Measurements from ENCODE around the gene C9orf50. TPM values are rescaled to one million over a fixed set of nuclear protein-coding genes. Genes with fewer than 3 reads are reported as not detected.

C9orf50 gene
- polyA plus RNA-seq, 1 donor from 2014 or later = not detected

DNA sequence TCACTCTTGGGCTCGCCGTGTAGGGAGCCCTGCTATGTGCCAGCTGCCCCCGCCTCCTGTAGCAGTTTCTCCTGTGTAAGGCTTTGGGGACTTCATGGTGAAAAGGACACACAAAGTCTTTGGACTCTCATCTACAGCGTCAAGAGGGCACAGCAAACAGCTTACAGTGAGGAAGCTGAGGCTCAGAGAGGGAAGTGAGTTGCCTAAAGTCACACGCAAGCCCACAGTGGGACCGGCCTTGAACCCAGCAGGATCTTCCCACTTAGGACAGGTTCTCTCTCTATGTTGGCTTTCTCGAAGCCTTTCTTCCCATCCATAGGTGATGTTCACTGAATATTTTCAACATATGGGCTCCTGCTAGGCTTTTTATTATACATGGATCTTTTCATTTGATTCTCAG lies 34.8 kb upstream of the C9orf50 start:
- Histone ChIP-seq H3K4me3 (ENCODE audit: low read length) (no peak overlapping the region), H2AFZ (ENCODE audit: low read depth, low read length) (no peak overlapping the region), H3K79me2 (replicated peaks; ENCODE audit: insufficient read depth, low read length) (no peaks in the 10 kb centered on the region), H3K36me3 (ENCODE audit: insufficient read depth, low read length) (no peaks in the 10 kb centered on the region), H3K27ac (ENCODE audit: low read length) (no peak overlapping the region), H3F3A (ENCODE audit: insufficient read depth, low read length, poor library complexity, severe bottlenecking) (no peaks in the 10 kb centered on the region), H3K9ac (ENCODE audit: low read length) (no peak overlapping the region), H3K9me3 (ENCODE audit: low read length) (no peaks in the 10 kb centered on the region), H3K9me2 (ENCODE audit: insufficient read depth, low read length) (no peaks in the 10 kb centered on the region), H3K27me3 (ENCODE audit: insufficient read depth, low read depth, low read length) (no peaks in the 10 kb centered on the region), H4K20me1 (ENCODE audit: insufficient read depth) (no peaks in the 10 kb centered on the region), H3K4me2 (ENCODE audit: low read length) (no peak overlapping the region)
- TF ChIP-seq TAF1 (IDR thresholded peaks at IDR 0.05; ENCODE audit: low read depth) = no peak
- no peak for TF ChIP-seq REST (IDR thresholded peaks at IDR 0.05; ENCODE audit: borderline replicate concordance)
- TF ChIP-seq MXI1 (conservative IDR thresholded peaks at IDR 0.05; ENCODE audit: poor library complexity, severe bottlenecking) = no peak
- no peak for TF ChIP-seq POLR2AphosphoS5 (IDR thresholded peaks at IDR 0.05)
- no peak for TF ChIP-seq EP300 (conservative IDR thresholded peaks at IDR 0.05; ENCODE audit: poor library complexity, severe bottlenecking)
- no peak for TF ChIP-seq SMC3 (conservative IDR thresholded peaks at IDR 0.05; ENCODE audit: poor library complexity)
- no peak for TF ChIP-seq EZH2 (IDR thresholded peaks at IDR 0.05; ENCODE audit: borderline replicate concordance, insufficient read depth, low read length, poor library complexity, severe bottlenecking)
- no peak for TF ChIP-seq RAD21 (conservative IDR thresholded peaks at IDR 0.05)
- TF ChIP-seq CTCF (IDR thresholded peaks at IDR 0.05; ENCODE audit: poor library complexity, severe bottlenecking) = no peak

GRCh38 chr9:129655154-129655553 lies 34.3 kb upstream of the C9orf50 start:
- no peaks in the 10 kb centered on the region for H3K36me3 ChIP-seq (ENCODE audit: insufficient read depth, low read length)
- H3K4me2 ChIP-seq (ENCODE audit: low read length) = no peak overlapping the region
- no peak for TF ChIP-seq SMC3 (conservative IDR thresholded peaks at IDR 0.05; ENCODE audit: poor library complexity)
- TF ChIP-seq REST (IDR thresholded peaks at IDR 0.05; ENCODE audit: borderline replicate concordance) = no peak
- TF ChIP-seq MXI1 (conservative IDR thresholded peaks at IDR 0.05; ENCODE audit: poor library complexity, severe bottlenecking) = no peak
- TF ChIP-seq POLR2AphosphoS5 (IDR thresholded peaks at IDR 0.05) = no peak
- no peaks in the 10 kb centered on the region for H3K27me3 ChIP-seq (ENCODE audit: insufficient read depth, low read depth, low read length)
- no peaks in the 10 kb centered on the region for H3K9me3 ChIP-seq (ENCODE audit: low read length)
- no peak overlapping the region for H3K4me3 ChIP-seq (ENCODE audit: low read length)
- H3F3A ChIP-seq (ENCODE audit: insufficient read depth, low read length, poor library complexity, severe bottlenecking) = no peaks in the 10 kb centered on the region
- no peak overlapping the region for H3K27ac ChIP-seq (ENCODE audit: low read length)
- H2AFZ ChIP-seq (ENCODE audit: low read depth, low read length) = no peak overlapping the region
- no peaks in the 10 kb centered on the region for H3K79me2 ChIP-seq (replicated peaks; ENCODE audit: insufficient read depth, low read length)
- no peak overlapping the region for H3K9ac ChIP-seq (ENCODE audit: low read length)
- H4K20me1 ChIP-seq (ENCODE audit: insufficient read depth) = no peaks in the 10 kb centered on the region
- no peaks in the 10 kb centered on the region for H3K9me2 ChIP-seq (ENCODE audit: insufficient read depth, low read length)

Data from neural cell (in vitro differentiated cells).